ENCODE results near the gene ANKRD31.
"Not testable (repeated sequence)": the region's sequence is repeated elsewhere in the genome, so short reads cannot be mapped to it uniquely, and the experiment has no call there.

ANKRD31 gene

DNA sequence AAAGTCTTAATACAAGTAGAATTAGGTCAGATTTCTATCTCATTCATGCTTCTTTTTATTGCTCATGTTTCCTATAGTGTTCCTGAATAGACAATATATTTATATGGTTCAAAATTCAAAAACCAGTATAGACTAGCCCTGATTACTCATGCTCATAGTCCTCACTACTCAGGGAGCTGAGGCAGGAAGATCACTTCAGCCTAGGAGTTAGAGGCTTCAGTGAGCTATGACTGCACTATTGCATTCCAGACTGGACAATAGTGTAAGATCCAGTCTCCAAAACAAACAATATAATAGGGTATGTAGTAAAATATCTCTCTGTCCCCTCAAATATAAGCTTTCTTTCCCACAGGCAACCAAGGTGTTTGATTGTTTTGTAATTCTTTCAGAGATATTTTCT, 2.4 kb downstream of the ANKRD31 start:
- DNase-seq (ENCODE audit: low spot score): no peak

DNA sequence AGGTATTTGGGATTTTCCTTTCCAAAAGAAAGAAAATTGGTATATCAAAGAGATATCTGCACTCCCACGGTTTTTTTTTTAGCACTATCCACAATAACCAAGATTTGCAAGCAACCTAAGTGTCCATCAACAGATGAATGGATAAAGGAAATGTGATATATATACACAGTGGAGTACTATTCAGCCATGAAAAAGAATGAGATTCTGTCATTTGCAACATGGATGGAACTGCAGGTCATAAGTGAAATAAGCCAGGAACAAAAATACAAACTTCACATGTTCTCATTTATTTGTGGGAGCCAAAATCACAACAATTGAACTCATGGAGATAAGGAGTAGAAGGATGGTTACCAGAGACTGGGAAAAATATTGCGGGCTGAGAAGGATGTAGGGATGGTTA, 9.8 kb downstream of the ANKRD31 start:
- DNase-seq (ENCODE audit: low spot score): no peak

DNA sequence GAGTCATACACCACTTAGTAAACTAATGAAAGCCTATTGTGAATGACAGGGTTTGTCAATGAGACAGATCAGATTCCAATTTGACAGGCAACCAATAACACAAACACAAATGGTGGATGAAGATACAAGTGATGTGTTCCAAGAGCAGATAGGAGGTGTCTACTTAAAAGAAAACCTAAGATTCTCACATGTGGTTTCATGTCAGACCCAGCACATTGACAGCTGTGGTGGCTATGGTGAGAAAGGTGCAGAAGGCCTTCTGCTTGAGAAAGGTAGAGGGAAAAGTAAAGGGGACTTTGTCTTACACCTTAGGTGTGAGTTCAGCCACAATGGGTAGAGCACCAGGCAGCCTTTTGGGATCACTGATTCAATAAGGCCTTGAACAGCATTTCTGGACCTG, 11.2 kb downstream of the ANKRD31 start:
- no peak for DNase-seq (ENCODE audit: low spot score)

DNA sequence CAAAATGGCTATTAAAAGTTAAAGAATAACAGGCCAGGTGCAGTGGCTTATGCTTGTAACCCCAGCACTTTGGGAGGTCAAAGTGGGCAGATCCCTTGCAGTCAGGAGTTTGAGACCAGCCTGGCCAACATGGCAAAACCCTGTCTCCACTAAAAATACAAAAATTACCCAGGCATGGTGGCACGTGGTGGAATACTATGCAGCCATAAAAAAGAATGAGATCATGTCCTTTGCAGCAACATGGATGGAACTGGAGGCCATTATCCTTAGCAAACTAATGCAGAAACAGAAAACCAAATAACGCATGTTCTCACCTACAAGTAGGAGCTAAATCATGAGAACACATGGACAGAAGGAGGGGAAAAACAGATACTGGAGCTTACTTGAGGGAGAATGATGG, 15.9 kb downstream of the ANKRD31 start:
- DNase-seq (ENCODE audit: low spot score): not testable (repeated sequence)

DNA sequence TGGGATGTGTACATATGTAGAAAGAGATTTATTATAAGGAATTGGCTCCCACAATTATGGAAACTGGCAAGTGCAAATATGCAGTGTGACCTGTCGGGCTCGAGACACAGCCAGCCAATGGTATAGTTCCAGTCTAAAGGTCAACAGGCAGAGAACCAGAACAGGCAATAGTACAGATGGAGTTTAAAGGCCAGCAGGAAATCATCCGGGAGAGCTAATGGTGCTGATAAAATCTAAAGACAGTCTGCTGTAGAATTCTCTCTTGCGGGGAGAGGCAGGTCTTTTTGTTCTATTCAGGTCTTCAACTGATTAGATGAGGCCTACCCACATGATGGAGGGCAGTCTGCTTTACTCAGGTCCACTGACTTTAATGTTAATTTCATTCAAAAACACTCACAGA, 21.8 kb downstream of the ANKRD31 start:
- DNase-seq (ENCODE audit: low spot score): no peak

DNA sequence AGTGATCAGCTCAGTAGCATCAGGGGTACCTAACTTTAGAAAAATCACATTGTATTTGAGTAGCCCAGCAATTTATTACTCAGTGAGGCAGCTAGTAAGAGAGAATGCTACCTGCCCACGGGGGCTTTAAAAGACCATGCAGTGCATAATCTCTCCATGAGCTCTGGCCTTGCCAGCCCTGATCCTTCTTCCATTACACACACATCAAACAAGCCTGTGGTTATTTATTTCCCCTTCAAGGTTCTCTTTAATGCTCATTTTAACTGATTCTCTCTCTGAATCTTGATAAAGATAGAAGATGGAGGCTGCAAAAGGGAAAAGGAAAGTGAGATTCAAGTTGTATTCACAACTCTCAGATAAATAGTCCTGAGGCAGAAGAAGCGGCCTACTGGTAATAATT, 22.3 kb downstream of the ANKRD31 start:
- no peak for DNase-seq (ENCODE audit: low spot score)

DNA sequence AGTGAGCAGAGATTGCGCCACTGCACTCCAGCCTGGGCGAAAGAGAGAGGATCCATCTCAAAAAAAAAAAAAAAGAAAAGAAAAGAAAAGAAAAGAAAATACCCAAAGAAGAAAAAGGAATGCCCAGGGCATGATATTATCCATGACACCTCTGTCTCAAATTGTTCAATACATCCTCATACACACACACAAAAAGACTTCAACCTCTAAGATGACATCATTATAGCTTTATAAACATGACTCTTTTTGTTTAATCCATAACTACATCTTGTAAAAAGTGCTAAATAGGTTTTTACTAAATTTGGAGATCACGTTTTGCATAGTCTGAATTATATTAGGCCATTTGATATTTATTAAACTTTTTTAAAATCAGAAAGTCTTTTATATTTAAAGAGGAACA, 33.1 kb downstream of the ANKRD31 start:
- no peak for DNase-seq (ENCODE audit: low spot score)

DNA sequence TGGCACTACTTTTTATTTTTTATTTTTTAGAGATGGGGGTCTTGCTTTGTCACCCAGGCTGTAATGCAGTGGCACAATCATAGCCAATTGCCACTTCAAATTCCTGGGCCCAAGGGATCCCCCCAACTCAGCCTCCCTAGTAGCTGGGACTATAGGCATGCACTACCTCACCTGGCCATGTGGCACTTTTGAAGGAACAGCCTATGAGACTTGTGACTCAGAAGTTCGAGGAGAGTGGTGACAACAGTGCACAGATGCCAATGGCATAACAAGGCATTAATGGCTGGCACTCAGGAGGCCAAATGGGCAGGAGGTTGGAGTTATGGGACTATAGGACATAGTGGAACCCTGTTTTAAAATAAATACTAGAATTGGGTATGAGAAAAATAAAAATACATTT, 33.7 kb downstream of the ANKRD31 start:
- DNase-seq (ENCODE audit: low spot score): no peak

DNA sequence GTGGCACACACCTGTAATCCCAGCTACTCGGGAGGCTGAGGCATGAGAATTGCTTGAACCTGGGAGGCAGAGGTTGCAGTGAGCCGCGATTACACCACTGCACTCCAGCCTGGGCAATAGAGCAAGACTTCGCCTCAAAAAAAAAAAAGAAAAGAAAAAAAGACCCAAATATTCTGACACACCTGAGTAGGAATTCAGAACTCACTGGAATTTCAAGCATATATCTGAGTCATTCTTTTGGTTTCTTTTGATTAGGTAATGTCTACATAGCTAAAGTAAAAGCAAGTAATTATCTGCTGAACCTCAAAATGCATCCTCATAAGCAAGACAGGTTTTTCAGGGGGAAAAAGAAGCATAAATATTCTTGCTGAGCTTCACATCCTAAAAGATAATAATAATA, 35.9 kb downstream of the ANKRD31 start:
- DNase-seq (ENCODE audit: low spot score): no peak

DNA sequence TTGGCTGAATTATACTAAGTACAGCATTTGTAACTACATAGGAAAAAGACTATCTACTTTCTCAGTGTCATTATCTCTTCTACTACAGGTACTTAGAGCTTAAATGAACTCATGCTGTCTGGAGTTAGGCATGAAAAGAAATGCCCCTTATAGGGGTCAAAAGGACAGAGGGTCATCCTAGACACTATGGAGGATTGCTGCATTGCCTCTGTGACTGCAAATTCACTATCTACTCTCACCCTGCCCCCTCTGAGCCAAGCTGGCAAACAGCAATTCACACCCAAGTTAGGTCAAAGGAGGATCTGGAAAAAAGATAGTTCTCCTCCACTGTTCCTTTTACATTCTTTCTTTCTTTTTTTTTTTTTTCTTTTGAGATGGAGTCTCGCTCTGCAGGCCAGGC, 36.7 kb downstream of the ANKRD31 start:
- no peak for DNase-seq (ENCODE audit: low spot score)

DNA sequence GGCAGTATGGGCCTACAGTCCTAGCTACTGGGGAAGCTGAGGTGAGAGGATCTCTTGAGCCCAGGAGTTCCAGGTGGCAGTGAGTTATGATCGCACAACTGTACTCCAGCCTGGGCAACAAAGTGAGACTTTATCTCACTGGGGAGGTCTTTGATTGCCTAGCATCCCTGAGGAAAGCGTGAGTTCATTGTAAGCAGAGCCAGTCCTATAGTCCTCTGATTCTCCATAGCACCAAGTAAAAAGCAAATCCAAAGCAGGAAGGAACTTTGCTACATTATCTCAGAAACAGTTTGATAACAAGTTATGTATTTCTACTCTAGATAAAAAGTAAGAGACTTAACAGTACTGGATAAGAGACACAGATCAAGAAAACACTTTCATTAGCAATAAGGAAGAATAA, 37.6 kb downstream of the ANKRD31 start:
- DNase-seq (ENCODE audit: low spot score): no peak

DNA sequence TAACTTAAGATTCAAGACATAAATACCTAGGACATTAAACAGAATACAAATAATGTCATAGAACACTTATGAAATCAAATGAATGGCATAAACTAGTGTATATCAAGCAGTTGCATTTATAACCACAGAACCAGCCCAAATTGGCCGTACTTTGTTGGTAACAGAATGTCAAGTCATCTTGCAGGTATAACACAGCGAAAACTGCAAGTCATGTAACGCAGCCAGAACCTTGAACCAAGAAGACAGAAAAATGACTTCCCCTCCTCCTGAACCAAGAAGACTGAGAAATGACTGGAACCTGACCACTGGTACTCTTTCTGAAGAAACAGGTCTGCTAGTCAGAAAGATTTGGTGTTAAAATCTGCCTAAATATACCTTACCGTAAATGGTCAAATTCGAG, 38.9 kb downstream of the ANKRD31 start:
- DNase-seq (ENCODE audit: low spot score): no peak

DNA sequence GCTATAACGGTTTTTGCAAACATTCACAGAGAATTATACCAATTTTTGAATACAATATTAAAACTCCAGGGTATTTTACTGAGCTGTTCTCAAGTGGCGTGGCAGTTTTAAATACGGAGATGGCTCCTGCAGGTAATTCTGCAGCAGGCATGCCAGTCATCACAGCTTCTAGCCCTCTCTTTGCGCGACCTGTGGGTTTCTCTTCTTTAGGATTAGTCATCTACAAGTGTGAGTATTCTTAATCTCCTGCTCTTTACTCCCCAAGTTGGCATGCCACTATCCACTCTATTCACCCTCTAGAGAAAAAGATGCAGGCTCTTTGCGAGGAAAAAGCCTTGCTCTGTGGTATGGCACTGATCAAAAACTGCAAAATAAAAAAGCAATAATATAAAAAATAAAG, 43.9 kb downstream of the ANKRD31 start:
- no peak for DNase-seq (ENCODE audit: low spot score)

DNA sequence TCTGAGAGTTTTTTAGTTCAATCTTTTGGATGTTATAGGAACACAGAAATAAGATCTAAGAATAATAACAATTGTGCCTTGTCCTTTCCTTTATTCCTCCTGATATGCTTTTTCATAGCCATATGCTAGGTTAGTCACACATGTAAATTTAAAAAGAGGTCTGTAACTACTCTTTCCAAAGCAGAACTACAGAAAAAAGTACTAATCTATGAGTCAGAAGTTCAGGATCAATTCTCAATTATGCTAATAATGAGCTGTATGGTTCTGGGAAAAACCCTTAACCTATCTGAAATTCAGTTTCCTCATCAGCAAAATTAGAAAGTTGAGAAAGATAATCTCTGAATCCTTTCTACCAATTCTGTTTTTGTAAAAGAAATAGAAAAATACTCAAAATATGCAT, 44.4 kb downstream of the ANKRD31 start:
- DNase-seq (ENCODE audit: low spot score): no peak

DNA sequence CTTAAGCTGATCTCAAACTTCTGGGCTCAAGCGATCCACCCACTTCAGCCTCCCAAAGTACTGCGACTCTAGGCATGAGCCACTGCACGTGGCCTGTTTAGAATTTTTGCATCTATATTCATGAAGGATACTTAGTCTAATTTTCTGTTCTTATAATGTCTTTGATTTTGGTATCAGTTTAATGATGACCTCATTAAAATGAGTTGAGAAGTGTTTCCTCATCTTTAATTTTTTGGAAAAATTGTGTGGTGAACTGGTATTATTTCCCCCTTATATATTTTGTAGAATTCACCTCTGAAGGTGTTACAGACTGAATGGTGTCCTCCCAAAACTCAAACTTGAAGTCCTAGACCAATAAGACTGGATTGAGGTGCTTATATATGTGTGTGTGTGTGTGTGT, 46.5 kb downstream of the ANKRD31 start:
- DNase-seq (ENCODE audit: low spot score): no peak

DNA sequence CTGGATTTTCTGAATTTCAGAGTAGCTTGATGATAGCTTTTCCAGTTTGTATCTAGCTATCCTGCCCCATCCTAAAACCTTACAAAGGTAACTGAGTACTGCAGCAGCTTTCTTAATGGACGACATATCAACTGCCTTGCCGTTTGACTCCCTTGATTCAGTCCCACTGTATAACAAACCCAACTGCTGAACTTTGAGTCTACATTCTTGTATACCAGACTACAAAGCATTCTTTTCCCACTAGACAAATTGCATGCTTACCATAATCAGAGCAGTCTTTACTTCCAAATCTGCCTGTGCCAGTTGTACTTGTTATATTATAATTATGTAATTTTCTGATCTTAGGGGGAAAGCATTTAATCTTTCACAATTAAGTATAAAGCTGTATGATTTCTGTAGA, 47.3 kb downstream of the ANKRD31 start:
- DNase-seq (ENCODE audit: low spot score): no peak

DNA sequence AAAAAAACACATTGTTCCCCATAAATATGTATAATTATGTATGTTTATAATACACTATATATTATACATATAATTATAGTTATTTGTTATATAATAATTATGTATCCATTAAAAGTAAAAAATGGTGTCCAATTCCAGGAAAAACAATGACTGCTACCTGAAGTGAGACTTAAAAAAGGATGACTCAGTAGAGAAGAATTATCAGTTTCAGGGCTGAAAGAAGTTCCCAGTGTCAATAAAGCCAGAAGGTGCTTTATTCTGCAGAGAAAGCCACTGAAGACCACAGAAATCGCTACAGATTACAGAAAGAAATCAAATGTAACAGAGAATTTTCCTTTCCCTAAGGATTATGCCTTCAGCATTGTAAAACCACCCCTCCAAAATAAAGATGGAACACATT, 50.9 kb downstream of the ANKRD31 start:
- no peak for DNase-seq (ENCODE audit: low spot score)

DNA sequence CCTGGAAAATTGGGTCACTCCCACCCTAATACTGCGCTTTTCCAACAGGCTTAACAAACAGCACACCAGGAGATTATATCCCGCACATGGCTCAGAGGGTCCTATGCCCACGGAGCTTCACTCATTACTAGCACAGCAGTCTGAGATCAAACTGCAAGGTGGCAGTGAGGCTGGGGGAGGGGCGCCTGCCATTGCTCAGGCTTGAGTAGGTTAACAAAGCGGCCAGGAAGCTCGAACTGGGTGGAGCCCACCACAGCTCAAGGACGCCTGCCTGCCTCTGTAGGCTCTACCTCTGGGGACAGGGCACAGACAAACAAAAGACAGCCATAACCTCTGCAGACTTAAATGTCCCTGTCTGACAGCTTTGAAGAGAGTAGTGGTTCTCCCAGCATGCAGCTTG, 60.7 kb downstream of the ANKRD31 start:
- DNase-seq (ENCODE audit: low spot score): not testable (repeated sequence)

DNA sequence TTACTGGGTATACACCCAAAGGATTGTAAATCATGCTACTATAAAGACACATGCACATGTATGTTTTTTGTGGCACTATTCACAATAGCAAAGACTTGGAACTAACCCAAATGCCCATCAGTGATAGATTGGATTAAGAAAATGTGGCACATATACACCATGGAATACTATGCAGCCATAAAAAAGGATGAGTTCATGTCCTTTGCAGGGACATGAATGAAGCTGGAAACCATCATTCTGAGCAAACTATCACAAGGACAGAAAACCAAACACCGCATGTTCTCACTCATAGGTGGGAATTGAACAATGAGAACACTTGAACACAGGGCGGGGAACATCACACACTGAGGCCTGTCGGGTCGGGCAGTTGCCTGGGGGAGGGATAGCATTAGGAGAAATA, 61.8 kb downstream of the ANKRD31 start:
- not testable (repeated sequence) for DNase-seq (ENCODE audit: low spot score)

DNA sequence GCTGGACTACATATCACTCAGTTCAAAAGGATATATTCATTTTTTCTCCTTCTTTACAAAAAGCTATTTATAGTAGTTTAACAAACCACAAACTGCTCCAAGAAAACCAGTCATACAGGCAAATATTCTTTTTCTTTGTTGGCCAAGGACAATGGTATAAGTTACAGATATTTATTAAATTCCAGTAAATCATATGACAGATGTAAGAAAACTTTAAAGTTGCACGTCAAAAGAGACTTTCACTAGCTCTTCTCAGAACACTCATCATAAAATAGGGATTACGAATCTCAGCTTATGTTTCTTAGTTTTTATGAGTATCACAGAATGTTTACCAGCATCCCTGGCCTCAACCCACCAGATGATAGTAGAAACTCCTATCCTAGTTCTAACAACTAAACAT, 67.2 kb downstream of the ANKRD31 start:
- DNase-seq (ENCODE audit: low spot score): no peak

DNA sequence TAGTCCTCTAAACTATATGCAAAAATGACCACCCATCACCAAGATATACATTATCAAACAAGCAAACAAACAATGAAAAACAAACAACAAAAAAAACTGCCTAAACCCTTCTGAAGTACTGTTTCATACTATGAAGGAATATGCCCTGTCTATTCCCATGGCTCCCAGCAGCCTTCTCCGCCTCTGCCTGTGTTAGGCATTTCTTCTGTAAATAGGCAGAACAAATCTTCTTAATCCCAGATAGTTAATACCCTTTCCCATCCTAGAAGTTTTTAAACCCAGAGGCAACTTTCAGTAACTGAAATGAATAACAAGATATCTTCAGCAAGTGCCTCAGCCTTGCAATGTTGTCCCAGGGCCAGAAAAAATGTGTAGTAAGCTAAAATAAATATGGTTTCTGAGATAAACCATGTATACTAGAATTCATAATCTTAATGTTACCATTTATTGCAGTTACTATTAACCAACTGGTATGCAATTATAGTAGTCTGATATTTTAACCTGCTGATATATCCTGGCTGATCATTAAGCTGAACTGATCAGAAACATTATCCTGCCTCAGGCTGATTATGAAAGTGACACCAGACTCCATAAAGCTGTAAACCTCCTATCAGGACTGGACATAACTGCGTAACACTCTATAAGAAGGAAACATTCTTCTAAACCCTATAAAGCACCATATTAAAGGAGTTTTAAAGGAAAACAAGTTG, 68.5 kb downstream of the ANKRD31 start:
- no peak for DNase-seq (ENCODE audit: low spot score)

DNA sequence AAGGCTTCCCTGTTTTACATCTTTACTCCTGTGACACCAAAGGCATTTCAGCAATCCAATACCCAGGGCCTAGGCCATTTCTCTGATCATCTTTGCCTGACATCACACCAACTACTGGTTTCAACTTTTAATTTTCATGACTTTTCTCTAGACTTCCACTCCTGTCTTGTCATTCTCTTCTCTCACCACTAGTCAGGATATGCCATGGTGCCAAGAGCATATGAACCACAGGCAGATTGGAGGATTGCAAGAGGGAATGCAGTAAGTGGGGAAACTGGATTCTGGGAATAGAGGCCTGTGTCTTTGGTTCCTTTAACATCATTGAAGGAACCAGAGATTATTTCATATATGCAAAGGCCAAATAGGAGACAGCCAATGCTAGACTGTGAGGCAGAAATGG, 69.3 kb downstream of the ANKRD31 start:
- DNase-seq (ENCODE audit: low spot score): no peak

DNA sequence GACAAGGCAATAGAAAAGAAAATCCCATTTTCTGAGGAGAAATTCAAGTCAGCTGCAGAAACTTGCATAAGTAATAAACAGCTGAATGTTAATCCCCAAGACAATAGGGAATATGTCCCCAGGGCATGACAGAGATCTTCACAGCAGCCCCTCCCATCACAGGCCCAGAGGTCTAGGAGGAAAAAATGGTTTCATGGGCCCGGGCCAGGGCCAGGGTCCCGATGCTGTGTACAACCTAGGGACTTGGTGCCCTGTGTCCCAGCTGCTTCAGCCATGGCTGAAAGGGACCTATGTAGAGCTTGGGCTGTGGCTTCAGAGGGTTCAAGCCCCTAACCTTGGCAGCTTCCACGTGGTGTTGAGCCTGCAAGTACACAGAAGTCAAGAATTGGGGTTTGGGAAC, 75.2 kb downstream of the ANKRD31 start:
- not testable (repeated sequence) for DNase-seq (ENCODE audit: low spot score)

DNA sequence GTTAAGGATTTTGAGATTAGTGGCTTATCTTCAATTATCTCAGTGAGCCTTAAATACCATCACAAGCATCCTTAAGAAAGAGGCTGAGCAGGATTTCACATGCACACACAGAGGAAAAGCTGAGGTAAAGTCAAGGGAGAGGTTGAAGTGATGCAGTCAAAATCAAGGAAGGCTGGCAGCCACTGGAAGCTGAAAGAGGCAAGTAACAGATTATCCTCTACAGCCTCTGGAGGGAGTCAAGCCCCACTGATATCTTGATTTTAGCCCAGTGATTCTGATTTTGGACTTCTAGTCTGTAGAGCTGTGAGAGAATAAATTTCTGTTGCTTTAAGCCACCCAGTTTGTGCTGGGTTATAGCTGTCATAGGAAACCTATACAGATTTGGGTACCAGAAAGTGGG, 80.1 kb downstream of the ANKRD31 start:
- no peak for DNase-seq (ENCODE audit: low spot score)

DNA sequence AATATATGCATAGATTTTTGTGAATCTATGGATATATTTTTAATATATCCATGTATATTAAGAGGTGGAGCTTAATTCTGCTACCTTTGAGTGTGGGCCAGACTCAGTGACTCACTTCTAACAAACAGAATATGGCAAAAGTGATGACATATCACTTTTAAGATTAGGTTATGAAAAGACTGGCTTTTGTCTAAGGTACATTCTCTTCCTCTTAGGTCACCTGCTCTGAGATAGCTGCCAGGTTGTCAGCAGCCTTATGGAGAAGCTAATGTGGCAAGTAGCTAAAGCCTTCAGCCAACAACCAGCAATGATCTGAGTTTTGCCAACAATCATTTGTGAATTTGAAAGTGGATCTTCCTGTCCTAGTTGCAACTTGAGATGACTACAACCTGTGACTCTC, 83.8 kb downstream of the ANKRD31 start:
- no peak for DNase-seq (ENCODE audit: low spot score)

Data from globus pallidus (tissue), 1 donor.